ENCODE results near the gene LIPT2. TPM values are rescaled to one million over a fixed set of nuclear protein-coding genes. Genes with fewer than 3 reads are reported as not detected.

LIPT2 gene
- total and polyA plus RNA-seq, 8 donors = 0.71 to 4.1 (median 1.6) TPM

DNA sequence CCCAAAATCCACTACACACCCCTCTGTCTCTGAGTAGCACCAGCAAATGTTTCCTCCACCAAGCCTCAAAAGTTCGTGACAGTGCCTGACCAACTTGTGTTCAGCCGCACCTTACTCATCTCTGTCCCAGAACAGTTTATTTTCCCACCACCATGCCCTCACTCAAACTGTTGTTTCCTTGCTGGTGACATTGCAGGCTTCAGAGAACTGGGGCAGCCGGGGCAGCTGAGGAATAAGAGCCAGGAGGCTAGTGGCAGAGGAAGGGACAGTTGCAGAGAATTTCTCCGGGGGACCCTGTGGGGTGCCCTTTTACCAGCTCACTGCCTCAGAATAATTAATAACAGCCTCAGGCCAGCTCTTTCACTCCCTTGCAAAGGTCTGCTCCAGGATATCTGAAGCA lies 25.5 kb downstream of the LIPT2 start:
- Histone ChIP-seq H3K27me3 (no peaks in the 10 kb centered on the region), H3K27ac (no peak overlapping the region), H3K36me3 (no peaks in the 10 kb centered on the region), H3K4me1 (peaks cover 0 to 3% (median 0%) of the 10 kb centered on the region in 3 donors), H3K9me3 (no peaks in the 10 kb centered on the region), H3K4me3 (no peak overlapping the region)
- TF ChIP-seq, protein P1, sequence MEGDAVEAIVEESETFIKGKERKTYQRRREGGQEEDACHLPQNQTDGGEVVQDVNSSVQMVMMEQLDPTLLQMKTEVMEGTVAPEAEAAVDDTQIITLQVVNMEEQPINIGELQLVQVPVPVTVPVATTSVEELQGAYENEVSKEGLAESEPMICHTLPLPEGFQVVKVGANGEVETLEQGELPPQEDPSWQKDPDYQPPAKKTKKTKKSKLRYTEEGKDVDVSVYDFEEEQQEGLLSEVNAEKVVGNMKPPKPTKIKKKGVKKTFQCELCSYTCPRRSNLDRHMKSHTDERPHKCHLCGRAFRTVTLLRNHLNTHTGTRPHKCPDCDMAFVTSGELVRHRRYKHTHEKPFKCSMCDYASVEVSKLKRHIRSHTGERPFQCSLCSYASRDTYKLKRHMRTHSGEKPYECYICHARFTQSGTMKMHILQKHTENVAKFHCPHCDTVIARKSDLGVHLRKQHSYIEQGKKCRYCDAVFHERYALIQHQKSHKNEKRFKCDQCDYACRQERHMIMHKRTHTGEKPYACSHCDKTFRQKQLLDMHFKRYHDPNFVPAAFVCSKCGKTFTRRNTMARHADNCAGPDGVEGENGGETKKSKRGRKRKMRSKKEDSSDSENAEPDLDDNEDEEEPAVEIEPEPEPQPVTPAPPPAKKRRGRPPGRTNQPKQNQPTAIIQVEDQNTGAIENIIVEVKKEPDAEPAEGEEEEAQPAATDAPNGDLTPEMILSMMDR (IDR thresholded peaks at IDR 0.05) = no peak
- no peak for FAIRE-seq
- intact Hi-C loops (cut with DNase I) = loop anchor here in 1 of 3 donors (10.0 kb wide), 1 partner anchor 87 kb away; no protein-coding TSS in a partner anchor
- no peak for DNase-seq
- no peak for ATAC-seq
- WGBS, 2 donors = 82 to 89% methylated on average over 4 of the region's 4 CpGs

DNA sequence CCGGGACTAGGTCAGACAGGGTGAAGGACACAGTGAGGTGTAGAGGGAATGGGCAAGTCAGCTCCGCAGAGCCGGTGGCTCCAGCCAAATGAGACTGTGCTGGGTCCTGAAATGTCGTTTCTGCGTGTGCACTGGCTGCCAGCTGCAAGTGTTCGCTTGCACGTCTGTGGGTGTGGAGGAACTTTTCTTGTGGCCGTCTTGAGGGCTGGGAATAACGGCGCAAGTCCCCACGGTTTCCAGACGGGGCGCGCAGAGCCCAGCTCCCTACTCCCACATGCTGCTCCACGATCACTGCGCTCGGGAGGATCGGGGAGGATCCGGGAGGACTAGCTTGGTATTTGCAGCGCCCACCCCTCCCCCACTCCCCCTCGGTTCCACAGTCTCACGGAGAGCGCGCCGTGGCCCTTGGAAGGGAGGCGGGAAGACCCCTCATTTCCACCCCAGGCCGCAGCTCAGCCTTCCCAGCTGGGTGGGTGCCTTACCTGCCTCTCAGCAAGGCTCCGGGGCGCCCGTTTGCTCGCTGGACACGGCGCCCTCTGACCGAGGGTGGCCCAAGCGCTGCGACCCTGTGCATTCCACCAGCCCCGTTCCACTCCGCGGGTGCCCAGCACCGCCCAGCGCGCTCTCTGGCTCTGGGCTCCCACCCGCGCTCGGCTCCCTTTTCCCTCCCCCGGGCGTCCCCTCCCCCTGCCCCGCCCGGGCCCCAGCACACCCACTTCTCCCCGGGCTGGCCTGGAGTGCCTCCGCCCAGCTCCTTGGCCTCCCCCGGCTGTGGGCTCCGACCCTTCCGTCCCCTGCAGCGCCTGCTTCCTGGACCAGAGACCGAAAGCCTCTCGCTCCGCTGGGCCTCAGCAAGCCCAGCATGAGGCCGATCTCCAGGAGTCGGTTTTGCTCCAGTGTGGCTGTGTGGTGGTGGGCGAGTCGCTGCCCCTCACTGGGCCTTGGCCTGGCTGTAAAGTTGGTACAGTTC lies 26.3 kb downstream of the LIPT2 start, which contains the start of gene KCNE3:
Gene KCNE3, minus strand, starts transcription at position 634 of the 970 bp plus-strand sequence. CDS start 9,986 bp downstream, outside the sequence.
- TF ChIP-seq, protein P1 (IDR thresholded peaks at IDR 0.05) = no peak
- Histone ChIP-seq H3K27ac (peak within 1 kb of the TSS; percentile 20 to 67 (median 53)), H3K4me1 (peaks cover 0 to 8% (median 2%) of the 10 kb centered on the region in 3 donors), H3K9me3 (no peaks in the 10 kb centered on the region), H3K4me3 (peak within 1 kb of the TSS; percentile 59 to 82 (median 68)), H3K27me3 (no peaks in the 10 kb centered on the region), H3K36me3 (no peaks in the 10 kb centered on the region)
- DNase-seq (peak; percentile 34 to 79 (median 56)), ATAC-seq (peak; percentile 76 to 88 (median 86)), FAIRE-seq (no peak)
- 6 to 7% methylated on average over 61 to 62 of the region's 62 CpGs for WGBS, 2 donors
- intact Hi-C loops (cut with DNase I) = loop anchor here in 1 of 3 donors (10.0 kb wide), 1 partner anchor 88 kb away; no protein-coding TSS in a partner anchor

DNA sequence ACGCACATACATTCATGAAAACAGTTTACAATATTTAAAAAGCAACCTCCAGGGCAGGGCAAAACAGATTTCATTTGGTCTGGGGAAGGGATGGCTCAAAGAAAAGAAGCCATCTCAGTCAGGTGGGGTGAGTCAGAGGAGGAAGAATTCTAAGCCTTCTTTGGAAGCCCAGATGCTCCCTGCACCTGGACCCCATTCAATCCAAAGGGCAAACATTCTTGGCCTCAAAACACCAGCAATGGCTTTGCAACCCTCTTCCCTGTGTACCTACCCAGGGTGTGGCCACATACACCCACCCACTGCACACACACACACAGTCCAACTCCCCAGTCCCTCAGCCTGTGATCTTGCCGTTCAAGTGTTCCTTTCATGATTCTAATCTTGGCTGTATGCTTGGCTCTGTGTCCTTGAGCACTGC lies 28.2 kb downstream of the LIPT2 start:
- TF ChIP-seq, protein P1 (IDR thresholded peaks at IDR 0.05) = no peak
- Histone ChIP-seq H3K4me3 (no peak overlapping the region), H3K4me1 (peaks cover 0 to 10% (median 4%) of the 10 kb centered on the region in 3 donors), H3K9me3 (no peaks in the 10 kb centered on the region), H3K27ac (no peak overlapping the region), H3K27me3 (no peaks in the 10 kb centered on the region), H3K36me3 (no peaks in the 10 kb centered on the region)
- ATAC-seq = peak in 2 of 4 donors; percentile 3 to 19
- no peak for FAIRE-seq
- WGBS, 2 donors = 61 to 62% methylated on average over 2 of the region's 2 CpGs
- peak in 1 of 6 donors; percentile 5 for DNase-seq
- intact Hi-C loops (cut with DNase I) = loop anchor here in 1 of 3 donors (10.0 kb wide), 1 partner anchor 90 kb away; no protein-coding TSS in a partner anchor

DNA sequence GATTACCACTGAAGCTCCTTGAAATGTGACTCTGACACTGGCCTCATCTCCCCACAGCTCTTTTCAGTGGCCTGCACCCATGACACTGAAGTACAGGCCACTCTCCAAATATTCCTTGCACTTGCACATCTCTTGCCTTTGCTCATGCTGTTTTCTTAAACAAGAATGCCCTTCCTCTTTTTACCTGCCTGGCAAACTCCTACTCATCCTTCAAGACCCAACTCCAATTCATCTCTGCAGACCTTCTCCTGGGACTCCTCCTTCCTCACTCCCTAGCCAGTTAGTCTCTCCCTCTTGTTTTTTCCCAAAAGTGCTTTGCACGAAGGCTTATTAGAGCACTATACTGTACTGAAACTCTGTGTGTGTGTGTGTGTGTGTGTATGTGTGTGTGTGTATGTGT lies 28.8 kb downstream of the LIPT2 start:
- no peak for DNase-seq
- no peak for ATAC-seq
- TF ChIP-seq, protein P1 (IDR thresholded peaks at IDR 0.05) = no peak
- no peaks in the 10 kb centered on the region for H3K36me3 ChIP-seq
- no peak for FAIRE-seq
- intact Hi-C loops (cut with DNase I) = loop anchor here in 1 of 3 donors (10.0 kb wide), 1 partner anchor 90 kb away; no protein-coding TSS in a partner anchor
- 96 to 100% methylated on average over 1 of the region's 1 CpG for WGBS, 2 donors
- H3K4me1 ChIP-seq = peaks cover 0 to 10% (median 4%) of the 10 kb centered on the region in 3 donors
- no peaks in the 10 kb centered on the region for H3K9me3 ChIP-seq
- no peak overlapping the region for H3K27ac ChIP-seq
- H3K4me3 ChIP-seq = no peak overlapping the region
- H3K27me3 ChIP-seq = no peaks in the 10 kb centered on the region

Measured in pancreas (tissue), 10 donors.